NCI-H526 treated with DMSO at 0.1 percent for 48 hours (cell line): ENCODE results near the gene CAMLG.
A peak's percentile ranks its signal among the peaks of the same experiment; 100 is the strongest.
"Not testable (repeated sequence)": the region's sequence is repeated elsewhere in the genome, so short reads cannot be mapped to it uniquely, and the experiment has no call there.

Experiments
- DNase-seq: peaks from one replicate; lab custom pipeline; 2025; lab: John Stamatoyannopoulos, UW

The CAMLG gene

DNA sequence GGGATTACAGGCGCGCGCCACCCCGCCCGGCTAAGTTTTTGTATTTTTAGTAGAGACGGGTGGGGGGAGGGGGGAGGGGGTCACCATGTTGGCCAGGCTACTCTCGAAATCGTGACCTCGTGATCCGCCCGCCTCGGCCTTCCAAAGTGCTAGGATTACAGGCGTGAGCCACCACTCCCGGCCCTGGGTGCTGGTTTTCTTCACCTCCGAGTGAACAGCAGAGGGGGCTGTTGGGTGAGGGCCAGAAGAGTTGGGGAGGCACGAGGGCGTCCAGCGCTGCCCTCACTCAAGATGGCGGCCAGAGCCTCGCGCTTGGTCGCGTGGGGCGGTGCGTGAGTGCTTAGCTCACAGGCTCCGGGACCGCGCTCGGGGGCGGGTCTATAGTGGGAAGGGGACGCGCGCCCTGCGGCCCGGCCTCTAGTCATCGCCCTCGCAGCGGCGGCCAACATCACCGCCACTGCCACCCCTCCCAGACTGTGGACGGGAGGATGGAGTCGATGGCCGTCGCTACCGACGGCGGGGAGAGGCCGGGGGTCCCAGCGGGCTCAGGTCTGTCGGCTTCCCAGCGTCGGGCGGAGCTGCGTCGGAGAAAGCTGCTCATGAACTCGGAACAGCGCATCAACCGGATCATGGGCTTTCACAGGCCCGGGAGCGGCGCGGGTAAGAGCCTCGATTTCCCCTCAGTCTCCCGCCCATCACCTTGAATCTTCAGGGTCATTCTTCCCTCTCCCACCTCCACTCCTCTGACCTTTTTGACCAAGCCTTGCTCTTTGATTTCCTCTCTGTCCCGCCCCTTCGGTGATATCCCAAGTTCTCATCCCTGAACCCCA, at the start of gene CAMLG:
Gene CAMLG, plus strand, starts transcription at position 416 of the 830 bp plus-strand sequence. Its CDS starts 73 bp downstream, at position 489.
- peak; percentile 87 for DNase-seq

DNA sequence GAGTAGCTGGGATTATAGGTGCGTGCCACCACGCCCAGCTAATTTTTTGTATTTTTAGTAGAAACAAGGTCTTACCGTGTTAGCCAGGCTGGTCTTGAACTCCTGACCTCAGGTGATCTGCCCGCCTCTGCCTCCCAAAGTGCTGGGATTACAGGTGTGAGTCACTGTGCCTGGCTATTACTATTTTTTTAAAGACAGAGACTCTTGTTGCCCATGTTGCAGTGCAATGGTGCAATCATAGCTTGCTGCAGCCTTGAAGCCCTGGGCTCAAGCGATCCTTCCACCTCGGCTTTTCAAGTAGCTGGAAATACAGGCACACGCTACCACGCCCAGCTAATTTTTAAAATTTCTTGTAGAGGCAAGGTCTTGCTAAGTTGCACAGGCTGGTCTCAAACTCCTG, 48.2 kb upstream of the CAMLG start:
- DNase-seq, result not testable (repeated sequence)

DNA sequence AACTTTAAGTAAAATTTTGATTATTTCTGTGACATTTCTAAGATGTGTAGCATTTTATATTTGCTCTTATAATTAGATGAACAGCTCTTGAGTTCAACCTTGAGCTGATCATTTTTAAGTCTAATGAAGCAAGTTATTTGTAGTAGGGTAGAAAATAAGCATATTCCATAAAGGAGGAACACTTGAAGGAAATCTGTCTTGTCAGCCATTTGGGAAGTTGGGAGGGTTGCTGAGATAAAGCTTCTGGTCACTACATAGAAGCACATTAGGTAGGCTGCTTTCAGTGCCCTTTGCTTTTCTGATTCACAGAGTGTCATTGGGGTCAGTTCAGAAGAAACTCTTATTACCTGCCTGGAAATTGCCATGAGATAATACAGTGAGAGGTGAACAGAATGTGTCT, 45.6 kb upstream of the CAMLG start:
- no peak for DNase-seq

DNA sequence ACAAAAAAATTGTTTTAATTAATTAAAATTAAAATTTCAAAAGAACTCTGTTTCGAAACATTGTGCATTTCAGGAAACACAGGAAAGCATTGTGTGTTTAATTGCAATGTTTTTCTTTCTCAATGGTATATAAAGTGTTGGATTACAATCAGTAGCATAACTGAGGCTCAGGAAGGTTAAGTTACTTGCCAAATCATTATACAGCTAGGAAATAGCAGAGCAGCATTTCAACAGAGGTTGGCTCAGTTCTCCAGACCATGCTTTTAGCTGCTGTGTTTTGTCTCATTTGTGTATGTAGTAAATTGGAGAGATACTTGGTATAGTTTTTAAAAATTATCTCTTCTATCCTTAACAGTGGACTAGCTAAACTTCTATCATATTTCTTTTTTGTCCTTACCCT, 30.0 kb upstream of the CAMLG start:
- DNase-seq, result no peak

DNA sequence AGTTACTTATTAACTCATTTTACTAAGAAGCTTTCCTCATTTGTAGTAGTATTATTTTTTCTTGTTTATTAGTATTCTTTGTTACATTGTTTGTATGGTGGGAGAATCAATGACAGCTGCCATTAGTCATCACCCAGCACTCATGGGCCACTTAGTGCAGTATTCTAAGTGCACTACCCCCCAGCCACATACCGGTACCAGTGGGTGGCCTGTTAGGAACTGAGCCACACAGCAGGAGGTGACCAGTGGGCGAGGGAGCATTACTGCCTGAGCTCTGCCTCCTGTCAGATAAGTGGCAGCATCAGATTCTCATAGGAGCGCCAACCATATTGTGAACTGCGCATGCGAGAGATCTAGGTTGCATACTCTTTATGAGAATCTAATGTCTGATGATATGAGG, 24.2 kb upstream of the CAMLG start:
- DNase-seq, result no peak

DNA sequence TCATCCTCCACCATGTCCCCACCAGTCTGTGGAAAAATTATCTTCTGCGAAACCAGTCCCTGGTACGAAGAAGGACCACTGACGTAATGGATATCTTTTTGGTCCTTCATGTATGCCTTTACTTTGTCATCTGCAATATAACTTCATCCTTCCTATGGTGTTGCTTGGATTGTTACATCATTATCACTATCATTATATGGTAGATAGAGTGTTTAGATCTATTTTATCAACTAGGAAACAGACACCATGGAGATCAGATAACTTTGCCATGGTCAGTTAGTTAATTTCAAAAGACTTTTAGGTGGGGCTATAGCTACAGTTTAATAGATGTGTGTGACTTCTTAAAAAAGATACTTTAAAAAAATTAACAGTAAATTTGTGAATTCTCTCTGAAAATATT, 23.8 kb upstream of the CAMLG start:
- DNase-seq, result no peak

DNA sequence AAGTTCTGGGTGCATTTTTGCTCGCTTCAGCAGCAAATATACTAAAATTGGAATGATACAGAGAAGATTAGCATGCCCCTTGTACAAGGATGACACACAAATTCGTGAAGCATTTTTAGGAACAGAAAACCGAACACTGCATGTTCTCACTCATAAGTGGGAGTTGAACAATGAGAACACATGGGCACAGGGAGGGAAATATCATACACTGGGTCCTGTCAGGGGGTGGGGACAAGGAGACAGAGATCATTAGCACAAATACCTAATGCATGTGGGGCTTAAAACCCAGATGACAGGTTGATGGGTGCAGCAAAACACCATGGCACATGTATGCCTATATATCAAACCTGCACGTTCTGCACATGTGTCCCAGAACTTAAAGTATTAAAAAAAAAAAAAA, 22.9 kb upstream of the CAMLG start:
- DNase-seq, result not testable (repeated sequence)

DNA sequence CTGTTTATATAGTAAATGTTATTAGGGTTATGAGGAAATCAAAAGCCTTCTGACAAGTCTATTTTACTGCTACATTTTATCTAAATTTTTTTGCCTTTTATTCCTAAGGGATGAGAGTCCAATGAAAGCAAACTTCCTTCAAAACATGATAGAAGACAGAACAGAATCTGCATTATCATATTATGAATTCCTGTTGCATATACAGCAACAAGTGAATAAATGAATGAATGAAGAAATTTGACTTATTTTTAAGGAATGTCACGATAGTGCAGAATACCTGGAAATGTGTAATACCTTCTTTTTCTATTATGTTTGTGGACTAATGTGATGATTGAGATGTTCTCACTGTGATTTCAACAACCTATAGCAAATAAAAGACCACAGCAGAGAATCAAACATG, 13.5 kb upstream of the CAMLG start:
- DNase-seq, result no peak

DNA sequence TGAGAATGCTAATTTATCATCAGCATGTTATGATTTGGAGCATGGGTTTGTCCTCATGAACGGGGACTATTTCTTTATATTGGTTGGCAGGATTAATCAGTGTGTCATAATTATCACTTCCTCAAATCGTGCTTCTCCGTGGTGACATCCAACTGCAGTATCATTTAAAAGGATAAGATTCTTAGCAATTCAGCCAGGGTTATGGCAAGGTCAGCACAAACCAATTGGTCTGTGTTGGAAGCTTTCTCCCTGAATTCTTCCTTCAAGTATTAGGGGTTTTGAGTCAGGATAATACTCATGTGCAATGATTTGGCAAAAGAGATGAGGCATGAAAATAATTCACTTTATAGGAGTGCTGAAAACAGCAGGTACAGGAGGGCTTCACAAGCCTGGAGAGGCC, 5.5 kb upstream of the CAMLG start:
- DNase-seq, result no peak

DNA sequence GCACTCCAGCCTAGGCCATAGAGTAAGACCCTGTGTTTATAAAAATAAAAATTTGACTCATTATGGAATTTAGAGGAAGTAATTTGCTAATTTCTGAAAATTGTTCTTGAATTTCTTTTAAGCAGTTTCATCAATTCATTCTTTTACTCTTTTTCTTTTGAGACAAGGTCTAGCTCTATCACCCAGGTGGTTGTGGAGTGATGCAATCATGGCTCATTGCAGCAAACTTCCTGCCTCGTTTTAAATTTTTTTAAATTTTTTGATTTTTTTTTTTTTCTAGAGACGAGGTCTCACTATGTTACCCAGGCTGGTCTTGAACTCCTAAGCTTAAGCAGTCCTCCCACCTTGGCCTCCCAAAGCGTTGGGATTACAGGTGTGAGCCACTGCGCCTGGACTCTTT, 3.1 kb upstream of the CAMLG start:
- no peak for DNase-seq

DNA sequence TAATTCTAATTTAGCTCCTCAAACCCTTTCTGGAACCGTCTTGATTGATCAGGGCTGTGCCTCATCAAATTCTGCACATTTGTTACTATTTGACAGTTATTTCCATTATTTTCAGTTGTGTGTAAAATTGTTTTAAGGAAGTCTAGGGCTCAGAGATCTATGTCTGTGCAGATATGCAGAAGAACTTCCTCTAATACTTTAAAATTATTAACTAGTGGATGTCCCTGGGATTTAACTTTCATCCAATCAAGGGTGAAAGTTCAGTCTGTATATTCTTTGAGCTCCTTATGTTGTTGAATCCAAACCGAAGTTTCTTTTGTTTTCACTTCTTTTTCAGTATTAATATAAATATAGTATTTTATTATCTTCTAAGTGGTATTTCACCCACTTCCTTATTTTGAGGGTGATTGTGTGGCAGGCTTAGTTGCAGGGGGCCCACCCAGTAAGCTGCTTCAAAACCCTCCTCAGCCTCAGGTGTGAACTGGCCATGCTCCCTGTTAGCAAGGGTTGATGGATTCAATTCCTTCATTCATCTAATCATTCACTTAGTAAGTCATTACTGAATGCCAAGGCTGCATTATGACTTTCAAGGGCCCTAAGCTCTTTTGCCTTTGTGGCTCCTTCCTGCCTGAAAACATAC, 2.1 kb upstream of the CAMLG start:
- DNase-seq, result no peak

DNA sequence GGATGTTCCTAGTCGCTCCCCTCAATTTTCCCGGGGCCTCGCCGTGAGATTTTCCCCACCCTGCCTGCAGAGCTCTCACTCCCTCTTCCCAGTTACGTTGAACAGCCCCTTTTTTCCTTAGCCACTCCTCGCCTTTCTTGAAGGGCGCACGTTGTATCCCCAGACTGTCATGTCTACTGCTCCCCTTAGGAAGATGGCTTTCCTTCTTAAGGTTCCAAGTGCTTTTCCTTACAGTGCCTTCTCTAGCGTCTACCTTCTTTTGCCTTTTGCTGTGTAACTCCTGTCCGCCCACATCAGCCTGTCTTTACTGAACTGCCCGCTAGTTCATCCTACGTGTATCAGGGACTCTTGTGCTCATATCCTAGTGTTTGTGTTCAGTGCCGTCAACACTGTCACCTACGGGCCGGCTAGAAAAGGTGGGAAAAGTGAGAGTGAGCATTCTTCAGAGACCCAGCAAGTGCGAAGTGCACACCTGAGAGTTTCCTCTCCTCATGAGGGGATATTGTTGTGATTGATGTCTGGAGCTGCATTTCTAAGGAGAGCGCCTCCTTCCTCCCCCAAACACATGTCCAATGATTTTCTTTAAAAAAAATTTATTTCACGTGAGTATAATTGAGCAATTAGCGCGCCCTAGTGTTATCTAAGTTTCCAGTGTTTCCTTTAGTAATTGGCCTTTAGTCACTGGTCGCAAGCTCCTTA, 764 bp downstream of the CAMLG start:
- DNase-seq, result peak; percentile 22

DNA sequence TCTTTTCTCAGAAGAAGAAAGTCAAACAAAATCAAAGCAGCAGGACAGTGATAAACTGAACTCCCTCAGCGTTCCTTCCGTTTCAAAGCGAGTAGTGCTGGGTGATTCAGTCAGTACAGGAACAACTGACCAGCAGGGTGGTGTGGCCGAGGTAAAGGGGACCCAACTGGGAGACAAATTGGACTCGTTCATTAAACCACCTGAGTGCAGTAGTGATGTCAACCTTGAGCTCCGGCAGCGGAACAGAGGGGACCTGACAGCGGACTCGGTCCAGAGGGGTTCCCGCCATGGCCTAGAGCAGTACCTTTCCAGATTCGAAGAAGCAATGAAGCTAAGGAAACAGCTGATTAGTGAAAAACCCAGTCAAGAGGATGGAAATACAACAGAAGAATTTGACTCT, 2.7 kb downstream of the CAMLG start:
- no peak for DNase-seq

DNA sequence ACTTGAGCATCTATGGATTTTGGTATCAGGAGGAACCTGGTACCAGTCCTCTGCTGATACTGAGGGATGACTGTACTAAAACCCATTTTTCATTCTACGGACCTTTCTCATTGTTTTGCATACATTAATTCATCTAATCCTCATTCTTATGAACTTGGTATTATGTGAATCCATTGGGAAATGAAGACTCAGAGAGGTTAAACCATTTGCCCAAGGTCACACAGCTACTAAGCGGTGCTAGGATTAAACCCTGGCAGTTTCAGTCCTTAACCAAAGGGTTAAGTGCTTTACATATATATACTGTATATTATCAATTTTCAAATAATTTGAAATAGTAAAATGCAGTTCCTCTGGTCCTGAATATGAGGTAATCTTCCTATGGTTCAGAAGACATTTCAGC, 3.8 kb downstream of the CAMLG start:
- no peak for DNase-seq

DNA sequence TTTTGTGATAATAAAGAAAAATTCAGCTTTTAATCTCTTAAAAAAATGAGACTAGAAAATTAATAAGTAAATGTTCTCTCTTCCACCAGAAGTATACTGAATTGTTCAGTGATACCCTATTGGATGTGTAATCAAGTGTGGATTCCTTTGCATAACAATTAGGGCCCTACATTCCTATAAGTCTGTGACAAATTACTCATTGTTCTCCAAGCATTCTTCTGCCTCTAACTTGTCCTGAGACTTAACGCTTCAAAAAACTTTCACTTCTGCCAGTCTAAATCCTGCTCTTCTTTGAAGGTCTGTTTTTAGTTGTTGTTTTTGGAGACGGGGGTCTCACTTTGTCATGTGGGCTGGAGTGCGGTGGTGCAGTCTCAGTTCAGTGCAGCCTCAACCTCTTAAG, 11.1 kb downstream of the CAMLG start:
- no peak for DNase-seq

DNA sequence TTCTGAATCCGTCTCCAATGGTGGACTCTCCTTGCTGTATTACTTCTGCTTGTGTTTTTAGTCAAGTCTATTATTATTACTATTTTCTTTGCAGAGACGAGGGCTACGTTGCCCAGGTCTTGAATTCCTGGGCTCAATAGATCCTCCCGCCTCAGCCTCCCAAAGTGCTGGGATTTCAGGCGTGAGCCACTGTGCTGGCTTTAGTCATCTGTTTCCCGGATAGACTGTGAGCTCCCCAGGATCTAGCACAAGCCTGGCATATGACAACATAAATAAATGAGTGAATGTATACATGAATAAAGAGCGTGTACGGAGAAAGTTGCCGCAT, 19.8 kb downstream of the CAMLG start:
- no peak for DNase-seq

DNA sequence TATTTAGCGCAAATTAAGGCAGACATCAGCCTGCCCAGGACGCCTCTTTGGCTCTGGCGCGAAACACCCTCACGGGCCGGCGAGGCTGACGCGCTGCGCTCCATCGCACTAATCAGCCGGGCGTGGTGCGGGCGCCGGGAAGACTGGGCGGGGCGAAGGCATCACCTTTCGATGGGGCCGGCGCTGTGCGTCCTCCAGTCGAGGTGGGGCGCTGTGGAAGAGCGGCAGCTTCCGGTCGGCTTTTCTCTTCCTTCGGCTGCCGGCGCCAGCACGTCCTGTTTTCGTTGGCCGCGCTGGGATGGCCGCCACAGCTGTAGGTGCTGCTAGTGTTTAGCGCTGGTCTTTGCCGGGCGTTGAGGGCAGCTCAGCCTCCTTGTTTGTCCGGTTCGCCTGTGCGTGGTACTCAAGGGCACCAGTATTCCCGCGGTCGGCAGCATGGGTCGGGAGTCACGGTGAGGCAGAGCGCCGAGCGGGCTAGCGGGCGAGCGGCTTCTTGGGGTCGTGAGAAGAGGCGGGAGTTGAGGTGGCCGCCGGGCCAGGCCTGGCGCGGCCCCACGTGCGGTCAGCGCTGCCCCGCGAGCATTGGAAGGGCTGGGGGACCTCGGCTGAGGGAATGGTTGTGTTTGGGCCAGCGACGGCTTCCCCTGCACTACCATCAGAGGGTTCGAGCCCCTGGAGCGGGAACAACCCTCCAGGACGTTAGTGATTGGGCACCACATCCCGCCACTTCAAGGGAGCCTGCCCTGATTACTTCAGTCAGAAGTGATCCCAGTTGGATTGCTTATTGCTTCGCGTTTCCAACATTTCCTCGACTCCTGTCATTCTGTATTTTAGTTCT, 20.4 kb downstream of the CAMLG start, which contains the start of gene DDX46:
Gene DDX46, plus strand, starts transcription at position 276 of the 838 bp plus-strand sequence. Its CDS starts 160 bp downstream, at position 436.
- DNase-seq, result peak; percentile 70

DNA sequence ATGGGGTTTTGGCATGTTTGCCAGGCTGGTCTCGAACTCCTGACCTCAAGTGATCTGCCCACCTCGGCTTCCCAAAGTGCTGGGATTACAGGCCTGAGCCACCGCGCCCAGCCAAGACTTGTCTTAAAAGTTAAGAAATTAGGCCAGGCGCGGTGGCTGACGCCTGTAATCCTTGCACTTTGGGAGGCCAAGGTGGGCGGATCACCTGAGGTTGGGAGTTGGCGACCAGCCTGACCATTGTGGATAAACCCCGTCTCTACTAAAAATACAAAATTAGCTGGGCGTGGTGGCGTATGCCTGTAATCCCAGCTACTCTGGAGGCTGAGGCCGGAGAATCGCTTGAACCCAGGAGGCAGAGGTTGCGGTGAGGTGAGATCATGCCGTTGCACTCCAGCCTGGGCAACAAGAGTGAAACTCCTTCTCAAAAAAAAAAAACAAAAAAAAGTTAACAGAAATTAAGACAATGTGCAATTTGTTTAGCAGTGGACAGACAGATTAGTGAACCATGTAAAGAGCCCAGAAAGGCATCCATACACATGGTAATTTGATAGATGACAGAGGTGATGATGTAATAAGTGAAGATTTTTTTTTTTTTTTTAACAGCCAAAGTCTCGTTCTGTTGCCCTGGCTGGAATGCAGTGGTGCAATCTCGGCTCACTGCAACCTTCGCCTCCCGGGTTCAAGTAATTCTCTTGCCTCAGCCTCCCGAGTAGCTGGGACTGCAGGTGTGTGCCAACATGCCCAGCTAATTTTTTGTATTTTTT, 29.4 kb downstream of the CAMLG start:
- not testable (repeated sequence) for DNase-seq

DNA sequence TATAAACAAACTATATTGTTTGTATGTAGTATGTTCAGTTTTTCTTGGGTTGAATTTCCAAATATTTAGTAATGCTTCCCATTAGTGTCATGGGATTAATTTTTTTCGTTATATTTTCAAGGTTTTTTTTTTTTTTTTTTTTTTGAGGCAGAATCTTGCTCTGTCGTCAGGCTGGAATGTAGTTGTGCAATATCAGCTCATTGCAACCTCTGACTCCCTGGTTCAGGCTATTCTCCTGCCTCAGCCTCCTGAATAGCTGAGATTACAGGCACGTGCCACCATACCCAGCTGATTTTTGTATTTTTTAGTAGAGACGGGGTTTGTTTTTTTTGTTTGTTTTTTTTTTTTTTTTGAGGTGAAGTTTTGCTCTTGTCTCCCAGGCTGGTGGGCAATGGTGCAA, 30.9 kb downstream of the CAMLG start:
- no peak for DNase-seq

DNA sequence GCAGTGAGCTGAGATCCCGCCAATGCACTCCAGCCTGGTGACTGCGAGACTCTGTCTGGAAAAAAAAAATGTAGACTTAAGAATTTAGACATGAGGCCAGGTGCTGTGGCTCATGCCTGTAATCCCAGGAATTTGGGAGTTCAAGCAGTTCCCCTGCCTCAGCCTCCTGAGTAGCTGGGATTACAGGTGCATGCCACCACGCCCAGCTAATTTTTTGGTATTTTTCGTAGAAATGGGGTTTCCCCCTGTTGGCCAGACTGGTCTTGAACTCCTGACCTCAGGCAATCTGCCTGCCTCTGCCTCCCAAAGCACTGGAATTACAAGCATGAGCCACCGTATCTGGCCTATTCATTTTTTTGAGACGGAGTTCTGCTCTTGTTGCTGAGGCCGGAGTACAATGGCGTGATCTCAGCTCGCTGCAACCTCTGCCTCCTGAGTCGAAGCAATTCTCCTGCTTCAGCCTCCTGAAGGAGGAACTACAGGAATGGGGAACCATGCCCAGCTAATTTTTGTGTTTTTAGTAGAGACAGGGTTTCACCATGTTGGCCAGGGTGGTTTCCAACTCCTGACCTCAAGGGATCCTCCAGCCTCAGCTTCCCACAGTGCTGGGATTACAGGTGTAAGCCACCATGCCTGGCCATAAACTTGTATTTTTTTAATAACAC, 34.2 kb downstream of the CAMLG start:
- DNase-seq, result no peak

DNA sequence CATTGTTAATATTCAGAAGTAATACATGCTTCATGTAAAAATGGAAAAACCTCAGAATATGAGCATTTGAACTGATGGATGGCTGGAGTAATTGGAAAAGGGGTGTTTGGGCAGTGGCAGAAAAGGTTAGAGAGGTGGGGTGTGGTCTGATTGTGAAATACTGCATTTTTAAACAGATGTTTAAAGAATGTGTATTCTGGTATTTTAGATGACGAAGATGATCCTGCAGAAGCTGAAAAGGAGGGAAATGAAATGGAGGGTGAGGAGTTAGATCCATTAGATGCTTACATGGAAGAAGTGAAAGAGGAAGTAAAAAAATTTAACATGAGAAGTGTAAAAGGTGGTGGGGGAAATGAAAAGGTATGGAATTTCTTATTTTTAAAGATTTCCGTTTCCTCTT, 39.0 kb downstream of the CAMLG start:
- no peak for DNase-seq
